ENCODE results near the gene SOCS1.

The SOCS1 gene

DNA sequence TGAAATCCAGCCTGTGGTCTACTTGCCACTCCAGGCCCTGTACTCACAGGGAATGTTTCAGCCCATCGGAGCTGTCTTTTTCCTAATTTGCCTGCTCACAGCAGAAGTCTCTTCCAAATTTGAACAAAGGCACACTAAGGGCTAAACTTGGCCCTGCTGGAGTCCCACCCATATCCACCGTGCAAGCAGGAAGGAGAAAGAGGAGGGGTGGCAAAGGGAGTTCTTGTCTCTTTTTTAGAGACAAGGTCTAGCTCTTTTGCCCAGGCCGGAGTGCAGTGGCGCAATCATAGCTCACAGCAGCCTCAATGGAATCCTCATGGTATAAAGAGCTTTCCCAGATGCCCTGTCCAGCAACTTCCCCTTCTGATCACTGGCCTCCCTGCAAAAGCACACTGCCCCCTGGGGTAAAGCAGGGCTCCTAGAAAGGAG lies 27.8 kb upstream of the SOCS1 start:
- DNase-seq, result no peak

DNA sequence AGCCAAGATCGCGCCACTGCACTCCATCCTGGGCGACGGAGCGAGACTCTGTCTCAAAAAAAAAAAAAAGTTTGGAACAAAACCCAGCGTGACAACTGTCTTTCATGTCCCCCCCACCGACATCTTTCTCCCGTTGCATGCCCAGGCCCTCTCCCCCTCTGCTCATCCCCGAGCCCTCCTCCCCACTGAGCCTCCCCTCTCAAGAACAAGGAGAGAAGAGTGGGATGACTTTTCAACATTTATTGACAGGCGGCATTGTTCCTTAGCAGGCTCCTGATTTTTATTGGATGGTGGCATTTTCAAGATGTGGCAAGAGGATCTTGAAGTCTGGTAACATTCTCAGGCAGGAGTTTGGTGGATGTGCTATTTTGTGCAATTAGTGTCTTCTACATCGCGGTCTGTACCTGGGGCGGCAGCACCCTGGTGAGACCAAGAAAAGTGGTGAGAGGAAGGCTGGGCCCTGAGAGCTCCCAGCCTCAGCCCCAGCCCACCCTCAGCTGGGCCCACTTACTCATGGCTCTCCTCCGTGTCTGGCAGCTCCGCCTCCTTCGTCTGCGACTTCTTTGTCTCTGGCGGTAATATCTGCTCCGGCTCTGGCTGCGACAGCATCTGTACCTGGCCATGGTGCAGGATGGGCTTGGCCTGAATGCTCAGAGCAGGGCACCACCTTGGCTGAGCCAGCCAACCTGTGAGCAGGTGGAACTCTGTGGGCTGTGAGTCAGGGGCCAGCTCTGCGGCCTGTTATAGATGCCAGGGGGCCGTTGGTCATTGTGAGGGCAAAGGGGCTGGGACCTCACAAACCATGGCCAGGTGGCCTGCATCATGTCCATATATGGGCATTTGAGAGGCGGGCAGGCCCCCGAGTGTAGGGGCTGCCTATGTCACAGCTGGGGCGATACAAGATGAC lies 24.9 kb upstream of the SOCS1 start, which contains the start of gene PRM1:
Gene PRM1, minus strand, starts transcription at position 715 of the 907 bp plus-strand sequence. Its CDS starts 92 bp downstream, at position 623.
- no peak for DNase-seq

DNA sequence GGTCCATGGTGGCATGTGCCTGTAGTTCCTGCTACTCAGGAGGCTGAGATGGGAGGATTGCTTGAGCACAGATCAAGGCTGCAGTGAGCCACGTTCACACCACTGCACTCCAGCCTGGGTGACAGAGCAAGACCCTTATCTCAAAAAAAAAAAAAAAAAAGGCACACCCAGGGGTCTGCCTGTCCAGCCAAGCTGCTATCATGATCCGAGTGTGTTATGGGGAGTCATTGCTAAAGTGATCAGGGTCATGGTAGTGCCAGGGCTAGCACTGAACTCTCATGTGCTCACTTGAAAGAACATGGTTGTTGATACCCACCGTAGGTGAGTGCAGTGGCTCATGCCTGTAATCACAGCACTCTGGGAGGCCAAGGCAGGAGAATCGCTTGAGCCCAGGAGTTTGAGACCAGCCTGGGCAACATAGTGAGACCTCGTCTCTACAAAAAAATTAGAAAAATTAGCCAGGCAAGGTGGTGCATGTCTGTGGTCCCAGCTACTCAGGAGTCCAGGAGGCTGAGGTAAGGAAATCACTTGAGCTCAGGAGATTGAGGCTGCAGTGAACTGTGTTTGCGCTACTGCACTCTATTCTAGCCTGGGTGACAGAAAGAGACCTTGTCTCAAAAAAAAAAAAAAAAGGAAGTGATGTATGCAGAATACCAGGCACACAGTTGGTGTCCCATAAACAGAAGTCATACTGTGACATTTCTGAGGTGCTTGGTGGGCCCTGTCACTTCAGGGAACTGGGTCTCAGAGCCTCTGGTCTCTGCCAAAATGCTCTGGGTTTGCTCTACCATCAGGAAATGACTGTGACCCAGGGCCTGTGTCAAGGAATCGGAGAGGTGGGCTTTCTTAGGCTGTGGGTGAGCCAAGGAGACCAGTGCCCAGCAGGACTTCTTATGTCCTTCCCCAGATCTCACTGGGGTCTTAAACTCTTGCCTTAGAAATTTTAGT lies 23.0 kb upstream of the SOCS1 start:
- DNase-seq, result no peak

DNA sequence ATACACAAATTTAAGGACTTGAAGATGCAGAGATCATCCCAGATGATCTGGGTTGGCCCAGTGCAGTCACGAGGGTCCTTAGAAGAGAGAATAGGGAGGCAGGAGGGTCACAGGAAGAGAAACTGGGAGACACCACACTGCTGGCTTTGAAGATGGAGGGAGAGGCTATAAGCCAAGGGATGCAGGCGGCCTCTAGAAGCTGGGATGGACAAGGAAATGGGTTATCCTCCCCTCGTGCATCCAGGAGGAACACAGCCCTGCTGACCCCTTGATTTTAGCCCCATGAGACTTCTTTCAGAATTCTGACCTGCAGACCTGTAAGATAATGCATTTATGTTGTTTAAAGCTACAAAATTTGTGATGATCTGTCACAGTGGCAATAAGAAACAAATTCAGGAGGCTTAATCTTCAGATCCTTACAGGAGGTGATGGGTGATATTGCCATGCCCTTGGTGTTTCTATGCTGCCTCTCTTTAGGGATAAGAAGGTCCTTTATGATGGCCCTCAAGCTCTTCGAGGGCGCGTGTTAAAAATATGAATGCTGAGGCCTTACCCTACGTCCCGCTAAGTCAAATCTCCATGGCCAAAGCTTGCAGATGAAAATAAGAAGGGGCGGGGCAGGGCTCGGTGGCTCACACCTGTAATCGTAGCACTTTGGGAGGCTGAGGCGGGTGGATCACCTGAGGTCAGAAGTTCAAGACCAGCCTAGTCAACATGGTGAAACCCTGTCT lies 21.8 kb upstream of the SOCS1 start:
- no peak for DNase-seq

DNA sequence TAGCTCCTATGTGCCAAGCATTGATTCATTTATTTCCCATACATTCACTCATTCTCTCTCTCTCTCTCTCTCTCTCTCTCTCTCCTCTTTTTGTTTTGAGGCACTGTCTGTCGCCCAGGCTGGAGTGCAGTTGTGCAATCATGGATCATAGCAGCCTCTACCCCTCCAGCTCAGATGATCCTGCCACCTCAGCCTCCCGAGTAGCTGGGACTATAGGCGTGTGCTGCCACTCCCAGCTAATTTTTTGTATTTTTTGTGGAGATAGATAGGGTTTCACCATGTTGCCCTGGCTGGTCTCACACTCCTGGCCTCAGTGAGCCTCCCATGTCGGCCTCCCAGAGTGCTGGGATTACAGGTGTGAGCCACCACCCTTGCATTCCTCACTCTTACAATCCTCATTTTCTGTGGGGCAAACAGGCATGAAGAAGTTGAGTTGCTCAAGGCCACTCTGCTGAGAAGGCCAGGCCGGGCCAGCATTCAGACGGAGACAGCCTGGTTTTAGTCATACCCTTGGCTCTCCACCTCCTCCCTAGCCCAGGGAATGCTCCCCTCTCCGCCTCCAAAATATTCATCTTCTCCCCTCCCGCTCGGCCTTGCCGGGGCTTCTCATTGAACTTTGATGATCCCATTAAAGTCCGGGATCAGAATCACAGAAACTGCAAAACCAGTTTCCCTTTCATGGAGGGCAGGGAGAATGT lies 21.0 kb upstream of the SOCS1 start:
- no peak for DNase-seq

DNA sequence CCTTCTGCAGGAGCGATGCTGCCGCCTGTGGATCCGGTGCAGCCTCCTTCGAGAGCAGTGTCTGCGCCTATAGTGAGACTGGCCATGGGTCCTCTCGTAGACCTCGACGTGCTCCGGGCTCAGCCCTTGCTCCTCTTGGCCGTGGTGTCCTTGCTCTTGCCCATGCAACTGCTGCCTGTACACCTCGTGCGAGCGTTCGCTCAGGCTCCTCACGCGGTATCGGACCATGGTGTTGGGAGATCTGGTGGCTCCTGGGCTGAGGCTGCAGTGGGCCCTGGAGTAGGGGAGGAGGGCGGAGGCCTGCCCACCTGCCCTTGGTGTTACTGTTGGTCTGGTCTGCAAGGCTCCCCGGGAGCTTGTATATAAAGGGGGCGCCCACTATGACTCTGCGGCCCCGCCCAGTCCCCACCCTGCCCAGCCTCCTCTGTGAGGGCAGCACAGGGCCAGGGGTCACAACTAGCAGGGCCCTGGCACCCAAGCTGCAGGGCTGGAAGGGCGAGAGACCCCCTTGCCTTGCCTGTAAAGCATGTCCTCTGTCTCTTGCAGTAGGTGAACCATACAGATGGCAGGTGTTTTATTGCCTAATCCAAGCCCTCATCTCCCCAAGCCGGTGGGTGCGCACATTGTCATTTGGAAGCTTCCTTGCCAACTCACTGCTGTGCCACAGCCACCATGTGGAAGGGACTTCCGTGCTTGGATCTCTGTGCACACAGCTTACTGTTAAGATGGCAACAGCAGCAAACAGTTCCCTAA lies 20.3 kb upstream of the SOCS1 start, which contains the start of gene PRM2:
Gene PRM2, minus strand, starts transcription at position 338 of the 753 bp plus-strand sequence. Its CDS starts 110 bp downstream, at position 228.
- DNase-seq, result no peak

DNA sequence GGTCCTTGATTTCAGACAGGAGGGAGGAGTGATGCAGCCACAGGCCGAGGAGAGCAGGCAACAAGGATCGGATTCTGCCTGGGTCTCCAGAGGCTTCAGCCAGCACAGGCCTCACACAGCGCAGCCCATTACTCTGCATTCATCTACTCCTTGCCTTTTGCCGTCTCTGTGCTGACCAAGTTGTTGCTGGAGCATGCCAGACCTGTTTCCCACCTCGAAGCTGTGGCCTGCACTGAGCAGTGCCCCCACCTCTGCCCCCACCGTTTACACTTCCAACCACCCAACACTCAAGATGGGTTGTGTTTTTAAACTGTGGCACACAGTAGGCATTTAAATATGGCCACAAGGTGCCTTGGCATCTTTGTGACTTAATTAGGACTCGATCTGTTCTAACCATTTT lies 19.0 kb upstream of the SOCS1 start:
- no peak for DNase-seq

DNA sequence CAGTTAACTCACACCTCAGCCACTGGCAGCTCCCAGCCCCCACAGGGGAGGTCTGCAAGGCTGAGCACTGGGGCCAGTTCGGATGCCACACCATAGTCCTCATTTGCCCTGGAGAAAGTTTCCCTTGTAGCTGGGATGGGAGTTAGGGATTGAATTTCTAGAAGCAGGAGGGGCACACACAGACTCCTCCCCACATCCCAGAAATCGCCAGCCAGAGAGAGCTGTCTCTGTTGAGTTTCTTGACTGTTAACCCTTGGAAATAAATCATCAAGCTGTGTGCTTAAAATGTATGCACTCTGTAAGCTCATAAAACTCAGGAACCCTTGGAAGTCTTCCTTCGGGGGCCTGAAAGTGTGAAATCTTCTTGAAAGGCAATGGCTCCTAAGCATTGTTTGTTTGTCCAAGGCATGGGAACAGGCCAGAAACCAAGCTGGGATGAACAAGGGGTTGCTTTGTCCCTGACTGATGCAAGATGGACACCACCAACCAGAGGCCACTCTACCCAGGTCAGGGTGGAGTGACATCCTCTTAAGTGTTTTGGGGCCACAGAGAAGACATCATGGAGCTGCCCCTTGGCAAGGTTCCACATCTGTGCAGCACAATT lies 17.8 kb upstream of the SOCS1 start:
- DNase-seq, result no peak

DNA sequence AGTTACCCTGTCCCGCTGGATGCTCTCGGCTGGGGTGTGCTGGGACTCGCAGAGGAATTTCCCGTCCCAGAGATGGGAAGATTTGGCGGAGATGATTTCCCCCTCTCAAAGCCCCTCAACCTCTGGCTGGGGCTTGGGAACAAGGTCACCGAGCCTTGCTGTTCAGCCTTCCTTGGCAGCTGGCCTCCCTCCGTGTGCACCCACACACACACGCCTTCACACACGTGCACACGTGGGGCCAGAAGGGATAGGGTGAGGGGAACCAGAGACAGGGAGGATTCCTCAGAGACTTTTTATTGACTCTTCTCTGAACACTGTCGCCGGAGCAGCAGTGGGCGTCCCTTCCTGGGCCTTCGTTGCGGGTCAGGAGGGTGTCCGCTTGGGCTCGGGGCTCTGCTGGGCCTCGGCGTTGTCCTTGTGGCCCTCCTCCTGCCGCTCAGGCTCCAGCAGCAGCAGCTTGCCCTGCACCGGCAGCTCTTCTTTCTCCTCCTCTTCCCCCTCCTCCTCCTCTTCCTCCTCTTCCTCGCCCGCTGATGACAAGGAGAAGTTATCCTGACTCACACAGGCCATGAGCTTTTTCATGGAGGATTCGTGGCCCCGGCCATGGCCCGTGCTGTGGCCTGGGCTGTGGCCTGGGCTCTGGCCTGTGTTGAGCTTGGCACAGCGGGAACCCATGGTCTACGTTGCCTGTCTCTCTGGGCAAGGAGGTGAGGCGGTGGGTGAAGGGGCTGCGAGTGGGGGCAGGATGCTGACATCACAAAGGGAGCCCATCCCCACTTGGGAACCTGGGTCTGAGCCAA lies 17.1 kb upstream of the SOCS1 start, which contains the start of gene PRM3:
Gene PRM3, minus strand, starts transcription at position 709 of the 800 bp plus-strand sequence. Its CDS starts 34 bp downstream, at position 675.
- no peak for DNase-seq

DNA sequence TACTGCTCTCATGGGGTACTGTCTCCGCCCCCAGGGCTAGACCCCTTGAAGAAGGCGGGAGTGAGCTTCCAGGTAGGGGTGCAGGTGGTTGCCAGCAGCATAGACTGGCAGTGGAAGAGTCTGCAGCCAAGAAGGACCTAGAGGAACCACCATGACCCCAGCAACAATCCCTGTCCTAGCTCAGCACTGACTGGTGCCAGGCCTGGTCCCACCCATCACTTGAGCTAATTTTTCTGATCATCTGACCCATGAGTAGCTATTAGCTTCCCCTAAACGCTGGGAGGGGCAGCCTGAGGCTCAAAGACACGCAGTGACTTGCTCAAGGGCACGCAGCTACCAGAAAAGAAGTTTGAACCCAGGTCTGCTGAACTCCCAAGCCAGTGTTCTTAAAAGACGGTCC lies 16.5 kb upstream of the SOCS1 start:
- no peak for DNase-seq

DNA sequence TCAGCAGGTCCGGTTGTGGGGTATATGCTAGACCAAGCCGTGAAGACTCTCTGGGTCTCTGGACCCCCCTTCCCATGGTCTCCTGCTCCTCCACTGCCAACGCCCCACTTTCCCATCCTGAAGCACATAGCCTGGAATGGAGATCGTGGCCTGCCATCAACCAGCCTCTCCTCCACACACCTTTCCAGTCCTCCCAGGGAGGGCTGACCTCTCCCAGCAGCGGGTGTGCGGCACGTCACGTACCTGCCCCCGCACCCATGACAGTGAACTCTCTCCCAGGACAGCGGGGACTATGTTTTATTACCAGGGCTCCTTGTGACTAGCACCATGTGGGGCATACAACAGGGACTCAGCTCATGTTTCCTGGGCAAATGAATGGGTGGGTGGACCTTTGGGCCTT lies 15.6 kb upstream of the SOCS1 start:
- DNase-seq, result no peak

DNA sequence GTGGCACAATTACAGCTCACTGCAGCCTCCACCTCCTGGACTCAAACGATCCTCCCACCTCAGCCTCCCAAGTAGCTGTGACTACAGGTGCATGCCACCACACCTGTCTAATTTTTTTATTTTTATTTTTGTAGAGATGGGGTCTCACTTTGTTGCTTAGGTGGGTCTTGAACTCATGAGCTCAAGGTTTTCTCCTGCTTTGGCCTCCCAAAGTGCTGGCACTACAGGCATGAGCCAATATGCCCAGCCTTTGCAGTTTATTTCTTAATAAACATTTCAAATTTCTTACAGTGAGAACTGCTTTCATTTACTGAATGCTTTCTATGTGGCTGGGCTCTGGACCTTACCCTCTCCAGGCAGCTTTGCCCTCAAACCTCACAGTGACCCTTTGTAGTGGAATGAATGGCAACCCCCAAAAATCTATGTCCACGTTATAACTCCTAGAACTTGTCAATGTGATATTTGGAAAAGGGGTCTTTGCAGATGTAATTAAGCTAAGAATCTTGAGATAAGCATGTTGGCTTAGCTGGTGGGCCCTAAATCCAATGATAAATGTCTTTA lies 14.7 kb upstream of the SOCS1 start:
- no peak for DNase-seq

DNA sequence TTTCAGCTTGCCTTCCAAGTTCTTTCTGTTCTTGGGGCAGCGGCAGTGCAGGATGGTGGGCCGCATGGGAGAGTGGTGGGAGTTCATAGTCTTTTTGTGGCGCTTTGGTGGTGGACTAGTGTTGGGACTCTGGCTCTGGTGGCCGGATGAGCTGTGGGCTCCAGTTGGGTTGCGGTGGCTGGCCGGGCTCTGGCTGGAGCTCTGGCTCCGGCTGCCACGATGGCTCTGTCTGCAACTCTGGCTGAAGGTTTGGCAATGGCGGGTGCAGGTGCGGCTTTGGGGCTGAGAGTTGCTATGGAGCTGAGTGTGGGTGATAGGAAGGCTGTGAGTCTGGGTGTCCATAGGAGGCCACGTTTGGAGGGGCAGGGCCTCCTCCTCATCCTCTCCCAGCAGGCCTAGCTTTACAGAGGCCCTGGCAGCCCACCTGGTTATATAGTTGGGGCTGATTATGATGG lies 12.9 kb upstream of the SOCS1 start, which contains the start of gene TNP2:
Gene TNP2, minus strand, starts transcription at position 405 of the 455 bp plus-strand sequence. Its CDS starts 63 bp downstream, at position 342.
- no peak for DNase-seq

DNA sequence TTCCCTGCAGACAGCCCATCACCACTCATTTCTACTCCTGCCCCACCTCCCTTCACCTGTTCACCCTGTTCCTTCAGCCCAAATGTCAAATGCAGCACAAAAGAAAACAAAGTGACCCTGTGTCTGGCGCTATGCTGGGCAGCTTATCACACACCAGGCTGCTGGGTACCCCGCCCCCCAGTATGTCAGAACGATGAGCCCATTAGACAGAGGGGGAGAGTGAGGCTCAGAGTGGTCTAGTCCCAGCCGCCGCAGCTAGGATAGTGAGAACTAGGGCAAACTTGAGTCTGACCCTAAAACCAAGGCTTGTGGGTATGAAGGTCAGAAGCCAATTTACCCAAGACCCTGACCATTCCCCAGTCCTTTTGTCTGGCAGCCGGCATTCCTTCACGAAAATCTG lies 9.1 kb upstream of the SOCS1 start:
- DNase-seq, result no peak

DNA sequence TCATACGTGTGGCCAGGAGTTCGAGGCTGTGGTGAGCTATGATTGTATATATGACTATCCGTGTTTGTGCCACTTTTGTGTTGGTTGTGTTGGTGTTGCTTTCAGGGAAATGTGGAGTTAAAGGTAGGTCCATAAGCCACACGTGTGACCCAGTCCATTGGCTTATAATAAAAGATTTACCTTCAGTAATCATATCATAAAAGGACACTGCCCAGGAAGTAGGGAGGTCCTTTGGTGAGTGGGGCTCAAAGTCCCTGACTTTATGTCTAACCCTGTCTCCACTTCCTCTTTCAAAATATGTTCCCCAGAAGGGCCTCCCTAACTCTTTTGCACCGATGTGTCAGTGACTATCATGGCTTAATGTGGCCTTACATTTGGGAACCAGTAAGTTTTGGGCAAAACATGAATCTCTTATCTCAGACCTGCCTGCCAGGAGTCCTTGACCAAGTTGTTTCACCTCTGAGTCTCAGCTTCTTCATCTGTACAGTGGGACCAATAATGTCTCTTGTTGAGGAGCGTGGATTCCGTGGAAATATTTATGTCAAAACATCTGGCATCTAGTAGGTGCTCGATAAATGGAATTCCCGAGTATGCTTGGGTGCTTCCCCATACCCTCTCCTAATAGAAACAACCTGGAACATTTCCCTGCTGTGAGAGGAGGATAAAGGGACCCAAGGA lies 8.3 kb upstream of the SOCS1 start:
- no peak for DNase-seq

DNA sequence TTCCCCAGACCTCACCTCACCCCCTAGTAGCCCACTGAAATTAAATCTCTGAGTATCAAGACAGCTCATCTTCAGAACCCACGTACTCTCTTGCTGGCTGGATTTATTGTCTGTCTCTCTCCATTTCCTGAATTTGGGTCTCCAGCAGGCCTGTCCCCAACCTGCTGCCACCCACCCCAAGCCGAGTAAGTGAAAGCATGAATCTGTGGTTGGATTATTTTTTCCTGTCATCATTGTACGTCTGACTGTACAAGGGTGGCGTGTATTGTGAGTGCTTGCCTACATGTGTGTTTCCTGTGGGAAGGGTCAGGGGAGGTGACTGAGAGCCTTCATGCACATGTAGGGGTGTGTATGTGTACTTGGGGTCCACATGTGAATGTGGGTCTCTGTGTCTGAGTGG lies 7.7 kb upstream of the SOCS1 start:
- no peak for DNase-seq

DNA sequence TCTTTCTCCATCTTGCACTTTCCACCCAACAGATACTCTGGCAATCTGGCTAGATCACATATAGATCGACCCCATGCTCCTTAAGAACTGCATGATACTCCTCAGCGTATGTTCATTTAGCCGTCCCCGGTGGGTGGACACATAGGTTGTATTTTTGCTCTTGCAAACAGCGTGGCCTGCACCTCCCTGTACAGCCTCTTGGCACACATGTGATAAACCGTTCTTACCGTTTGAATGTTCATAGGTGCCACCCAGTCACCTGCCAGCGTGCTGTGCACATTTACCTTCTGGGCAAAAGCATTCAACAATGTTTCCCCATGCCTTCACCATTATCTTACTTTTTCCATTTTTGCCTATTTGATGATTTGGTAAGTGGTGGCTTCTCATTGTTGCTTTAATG lies 6.9 kb upstream of the SOCS1 start:
- DNase-seq, result no peak

DNA sequence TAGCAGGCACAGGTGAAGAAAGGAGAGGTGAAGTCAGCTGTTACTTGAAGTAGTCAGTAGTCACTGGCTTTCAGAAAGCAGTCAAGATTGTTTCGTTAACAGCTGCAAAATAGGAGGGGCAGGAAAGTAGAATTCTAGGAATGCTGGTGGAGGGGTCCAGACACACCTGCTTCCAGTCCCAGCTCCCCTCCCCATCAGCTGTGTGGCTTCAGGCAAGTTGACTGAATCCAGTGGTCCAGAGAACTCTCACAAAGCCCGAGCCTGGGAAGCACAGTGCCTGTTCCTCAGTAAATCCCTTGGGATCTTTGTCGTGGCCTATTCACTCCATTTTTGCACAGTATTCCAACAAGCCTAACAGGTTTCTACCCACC lies 4.6 kb upstream of the SOCS1 start:
- DNase-seq, result no peak

All from CD4-positive, alpha-beta T cell treated with Interleukin-12 subunit alpha and Interleukin-12 subunit beta, for 1 hour (primary cell).